GM10248 (cell line): ENCODE results near the gene PRDM4.

Experiments used
- CTCF ChIA-PET: fragments of 300-600 bp; sonication (Branson Sonifier 250); formaldehyde crosslinking; extraction: SDS; loops from one replicate; lab custom pipeline; 2021; ENCODE audit warnings: antibody characterized with exemption; lab: Yijun Ruan, JAX
- POLR2A ChIA-PET: fragments of 350-650 bp; sonication (Branson Sonifier 250); formaldehyde crosslinking; extraction: SDS; loops from one replicate; lab custom pipeline; 2020; ENCODE audit warnings: antibody characterized with exemption; lab: Yijun Ruan, JAX
- DNase-seq: peaks from one replicate; pipeline ENCODE4 v3.0.0; 2012; ENCODE audit errors: extremely low spot score
- TF ChIP-seq, protein P1 (sequence below): IDR thresholded peaks from 2 replicates; pipeline ENCODE4 v1.5.1; 2012; ENCODE audit warnings: mild to moderate bottlenecking, low read depth; ENCODE audit errors: extremely low read depth, missing control alignments, control extremely low read depth

The PRDM4 gene

DNA sequence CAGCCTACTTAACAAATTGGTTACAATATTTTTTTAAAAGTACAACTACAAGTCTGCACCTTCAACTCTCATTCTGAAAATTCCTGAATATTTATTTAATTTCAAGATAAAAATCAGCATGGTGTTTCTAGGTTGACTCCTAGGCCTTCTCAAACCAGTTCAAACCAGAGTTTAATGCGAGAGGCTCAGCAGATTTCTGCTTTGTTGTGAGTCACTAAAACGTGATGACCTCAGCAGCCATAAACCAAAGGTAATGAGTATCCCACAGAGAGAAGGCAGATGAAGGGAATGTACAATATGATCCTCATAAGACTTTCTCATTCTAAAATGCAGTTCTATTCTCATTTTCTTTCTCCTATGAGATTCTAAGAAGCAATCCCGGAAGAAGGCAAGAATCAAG is 1.5 kb downstream of the PRDM4 start:
- ChIA-PET CTCF (interaction anchor here (0.7 to 1.6 kb wide), 6 partner anchors 9 to 153 kb away, joined by 3 to 4 read pairs (median 3); no protein-coding TSS in a partner anchor), POLR2A (no interaction called here)
- TF ChIP-seq, protein P1, sequence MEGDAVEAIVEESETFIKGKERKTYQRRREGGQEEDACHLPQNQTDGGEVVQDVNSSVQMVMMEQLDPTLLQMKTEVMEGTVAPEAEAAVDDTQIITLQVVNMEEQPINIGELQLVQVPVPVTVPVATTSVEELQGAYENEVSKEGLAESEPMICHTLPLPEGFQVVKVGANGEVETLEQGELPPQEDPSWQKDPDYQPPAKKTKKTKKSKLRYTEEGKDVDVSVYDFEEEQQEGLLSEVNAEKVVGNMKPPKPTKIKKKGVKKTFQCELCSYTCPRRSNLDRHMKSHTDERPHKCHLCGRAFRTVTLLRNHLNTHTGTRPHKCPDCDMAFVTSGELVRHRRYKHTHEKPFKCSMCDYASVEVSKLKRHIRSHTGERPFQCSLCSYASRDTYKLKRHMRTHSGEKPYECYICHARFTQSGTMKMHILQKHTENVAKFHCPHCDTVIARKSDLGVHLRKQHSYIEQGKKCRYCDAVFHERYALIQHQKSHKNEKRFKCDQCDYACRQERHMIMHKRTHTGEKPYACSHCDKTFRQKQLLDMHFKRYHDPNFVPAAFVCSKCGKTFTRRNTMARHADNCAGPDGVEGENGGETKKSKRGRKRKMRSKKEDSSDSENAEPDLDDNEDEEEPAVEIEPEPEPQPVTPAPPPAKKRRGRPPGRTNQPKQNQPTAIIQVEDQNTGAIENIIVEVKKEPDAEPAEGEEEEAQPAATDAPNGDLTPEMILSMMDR, result no peak
- DNase-seq, result no peak

DNA sequence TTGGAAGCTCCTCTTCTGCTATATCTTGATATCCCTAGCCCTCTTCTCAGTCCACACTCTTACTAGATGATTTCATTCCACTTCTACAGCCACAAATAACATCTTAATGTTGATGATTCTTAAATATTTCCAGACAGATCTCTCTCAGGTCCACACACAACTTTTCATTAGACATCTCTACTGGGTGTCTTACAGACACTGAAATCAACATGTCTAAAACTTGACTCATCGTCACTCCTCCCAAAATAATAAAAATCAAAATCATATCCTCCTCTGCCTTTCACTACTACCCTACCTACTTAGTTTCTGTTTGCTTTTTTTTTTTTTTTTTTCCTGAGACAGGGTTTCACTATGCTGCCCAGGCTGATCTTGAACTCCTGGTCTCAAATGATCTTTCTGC is 11.9 kb downstream of the PRDM4 start:
- TF ChIP-seq, protein P1, result no peak
- no peak for DNase-seq
- POLR2A ChIA-PET, result no interaction called here
- CTCF ChIA-PET, result interaction anchor here (1.1 kb wide), 1 partner anchor 10 kb away, joined by 3 read pairs; no protein-coding TSS in a partner anchor

DNA sequence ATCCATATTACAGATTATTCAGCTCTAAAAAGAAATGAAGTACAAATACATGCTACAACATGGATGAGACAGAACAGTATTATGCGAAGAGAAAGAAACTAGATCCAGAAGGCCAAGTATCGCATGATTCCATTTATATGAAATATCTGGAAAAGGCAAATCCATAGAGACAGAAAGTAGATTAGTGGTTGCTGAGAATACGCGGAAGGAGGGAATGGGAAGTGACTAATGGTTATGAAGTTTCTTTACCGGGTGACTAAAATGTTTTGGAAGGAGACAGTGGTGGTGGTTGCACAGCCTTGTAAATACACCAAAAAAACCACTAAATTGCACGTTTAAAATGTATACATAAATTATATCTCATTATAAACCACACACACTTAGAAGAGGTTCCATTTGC is 12.5 kb downstream of the PRDM4 start:
- TF ChIP-seq, protein P1, result no peak
- CTCF ChIA-PET, result no interaction called here
- POLR2A ChIA-PET, result no interaction called here
- DNase-seq, result no peak

DNA sequence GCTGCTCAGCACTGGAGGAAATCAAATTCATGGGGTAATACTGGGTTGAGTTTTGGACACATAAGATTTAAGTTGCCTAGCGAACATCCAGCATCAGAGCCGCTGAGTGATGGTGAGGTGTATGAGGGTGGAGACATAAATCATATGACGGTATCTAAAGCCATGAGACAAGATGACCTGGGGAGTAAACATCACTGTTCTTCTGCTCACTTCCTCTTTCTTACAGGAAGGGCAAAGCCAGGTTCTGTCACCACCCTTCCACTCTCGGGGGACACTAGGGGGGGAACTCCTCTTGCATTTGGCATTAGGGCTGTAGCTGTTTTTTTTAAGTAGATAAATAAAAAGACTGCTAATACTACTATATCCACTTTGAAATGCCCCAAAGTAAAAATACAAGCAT is 24.0 kb downstream of the PRDM4 start:
- CTCF ChIA-PET, result interaction anchor here (0.7 to 1.9 kb wide), 6 partner anchors 13 to 181 kb away, joined by 3 to 5 read pairs (median 3); no protein-coding TSS in a partner anchor
- TF ChIP-seq, protein P1, result peak; percentile 3
- POLR2A ChIA-PET, result no interaction called here
- peak; percentile 75 for DNase-seq

- ChIA-PET POLR2A (no interaction called here), CTCF (interaction anchor here (1.3 to 1.9 kb wide), 2 partner anchors 61 to 176 kb away, joined by 5 read pairs; no protein-coding TSS in a partner anchor)
- no peak for DNase-seq
- TF ChIP-seq, protein P1, result no peak
These were observed 25.2 kb downstream of the PRDM4 start for GRCh38 chr12:107735763-107736162.

DNA sequence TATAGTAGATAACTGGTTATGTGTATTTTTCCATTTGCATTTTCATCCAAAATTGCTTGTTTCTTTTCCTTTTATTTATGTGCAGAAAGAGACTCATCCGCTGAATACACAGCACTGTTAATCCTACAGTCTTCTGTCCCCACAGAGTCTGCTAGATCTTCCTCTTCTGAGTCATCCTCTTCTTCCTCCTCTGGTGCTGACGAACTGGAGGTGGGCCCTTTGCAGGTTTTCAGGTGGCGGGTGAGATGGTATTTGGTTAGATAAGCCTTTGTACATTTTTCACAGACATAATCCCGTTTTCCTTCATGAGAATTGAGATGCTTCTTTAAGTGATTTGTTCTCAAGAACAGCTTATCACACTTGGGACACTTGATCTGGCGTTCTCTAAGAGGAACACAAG is 26.8 kb downstream of the PRDM4 start:
- TF ChIP-seq, protein P1, result no peak
- DNase-seq, result no peak
- CTCF ChIA-PET, result interaction anchor here (1.6 kb wide), 1 partner anchor 58 kb away, joined by 5 read pairs; no protein-coding TSS in a partner anchor
- POLR2A ChIA-PET, result no interaction called here

DNA sequence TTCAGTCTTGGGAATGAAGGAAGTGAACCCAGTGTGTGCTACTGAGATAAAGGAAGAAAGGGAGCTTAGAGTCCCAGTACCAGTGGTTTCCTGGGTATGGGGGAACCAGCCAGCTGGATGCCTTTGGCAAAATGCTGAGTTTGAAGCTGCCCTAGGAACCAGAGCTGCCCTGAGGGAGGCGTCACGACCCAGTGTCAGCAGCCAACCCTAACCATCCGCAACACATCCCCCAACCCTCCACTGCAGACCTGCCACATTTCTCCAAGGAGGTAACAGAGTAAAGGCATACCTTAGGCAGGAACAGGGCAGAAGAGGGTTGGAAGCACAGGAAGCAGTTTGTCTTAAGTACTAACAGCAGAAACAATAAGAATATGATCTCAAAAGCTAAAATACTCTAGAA is 28.6 kb downstream of the PRDM4 start:
- TF ChIP-seq, protein P1, result no peak
- CTCF ChIA-PET, result interaction anchor here (0.9 to 1.7 kb wide), 5 partner anchors 10 to 61 kb away, joined by 3 to 6 read pairs (median 3); no protein-coding TSS in a partner anchor
- POLR2A ChIA-PET, result no interaction called here
- no peak for DNase-seq
